SJSA1 (cell line): ENCODE measurements around the gene PSG11. TPM values are rescaled to one million over a fixed set of nuclear protein-coding genes. Genes with fewer than 3 reads are reported as not detected.

ENCODE experiments used
- total RNA-seq: library from RNA; depleted of rRNA; stranded (reverse); fragments of >200 nt; shearing (Covaris generic); gene quantifications from 2 replicates; pipeline ENCODE4 v1.2.3, GENCODE V29; 2014; rRNA removed

Gene PSG11
- total RNA-seq, 1 experiment from 2014 or later = not detected

Other genes starting within 250 kb of the PSG11 start
- 0.05 TPM in 1 of 2 replicates, not detected in the other for gene PSG1, start 146.8 kb downstream of the PSG11 start, total RNA-seq
- not detected in 2 replicates for gene PSG6, start 108.6 kb downstream of the PSG11 start, total RNA-seq
- not detected in 2 replicates for gene PSG7, start 89.3 kb downstream of the PSG11 start, total RNA-seq
- not detected in 2 replicates for gene PSG2, start 56.2 kb upstream of the PSG11 start, total RNA-seq
- 0.82 TPM in 1 of 2 replicates, not detected in the other for gene PSG5, start 160.1 kb upstream of the PSG11 start, total RNA-seq
- not detected in 2 replicates for gene PSG4, start 179.2 kb upstream of the PSG11 start, total RNA-seq
- gene PSG9, start 243.1 kb upstream of the PSG11 start, total RNA-seq = 0.13 TPM in 1 of 2 replicates, not detected in the other